GM12891 (cell line): ENCODE results near the gene SATB2.

ENCODE experiments used
- DNase-seq: peaks from one replicate; pipeline ENCODE4 v3.0.0; 2011; ENCODE audit warnings: low spot score; ENCODE audit not compliant: insufficient read length
- FAIRE-seq: peaks from 2 replicates; lab custom pipeline; 2011; peaks lifted over from hg19 to GRCh38; lab: Jason Lieb, UNC
- PAX5 ChIP-seq: IDR thresholded peaks from 2 replicates; pipeline ENCODE4 v1.6.1; 2011; ENCODE audit warnings: low read length, moderate library complexity, mild to moderate bottlenecking; ENCODE audit not compliant: insufficient read depth, severe bottlenecking
- POLR2A ChIP-seq: IDR thresholded peaks from 2 replicates; pipeline ENCODE4 v1.6.1; 2011; ENCODE audit warnings: low read depth, low read length, control low read depth
- POLR2AphosphoS5 ChIP-seq: IDR thresholded peaks from 2 replicates; pipeline ENCODE4 v1.6.1; 2011; ENCODE audit warnings: low read depth, low read length, control low read depth
- POU2F2 ChIP-seq: IDR thresholded peaks from 2 replicates; pipeline ENCODE4 v1.6.1; 2011; ENCODE audit warnings: low read depth, mild to moderate bottlenecking, control low read depth, low read length, moderate library complexity
- SPI1 ChIP-seq: IDR thresholded peaks from 2 replicates; pipeline ENCODE4 v1.6.1; 2011; ENCODE audit warnings: low read depth, low read length, control low read depth
- TAF1 ChIP-seq: IDR thresholded peaks from 2 replicates; pipeline ENCODE4 v1.6.1; 2011; ENCODE audit warnings: low read depth, low read length, control low read depth

The SATB2 gene

DNA sequence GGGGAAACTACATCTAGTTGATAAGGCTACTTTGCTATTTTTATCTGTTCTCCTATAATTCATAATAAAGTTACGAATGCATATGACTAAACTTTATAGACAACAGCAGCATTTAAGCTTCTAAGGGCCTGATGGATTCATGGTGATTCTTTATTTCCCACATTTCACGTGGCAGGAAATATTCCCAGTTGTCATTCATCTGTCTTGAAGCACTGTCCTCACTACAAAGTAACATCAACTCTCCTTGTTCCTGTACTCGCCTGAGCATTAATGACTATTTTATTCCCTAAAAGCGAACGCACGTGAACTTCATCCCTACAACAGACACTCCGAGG, 2.6 kb downstream of the SATB2 start:
- TF ChIP-seq POU2F2, result no peak
- TF ChIP-seq POLR2A, result no peak
- TF ChIP-seq PAX5, result no peak
- TF ChIP-seq TAF1, result no peak
- DNase-seq (no peak), FAIRE-seq (no peak)

DNA sequence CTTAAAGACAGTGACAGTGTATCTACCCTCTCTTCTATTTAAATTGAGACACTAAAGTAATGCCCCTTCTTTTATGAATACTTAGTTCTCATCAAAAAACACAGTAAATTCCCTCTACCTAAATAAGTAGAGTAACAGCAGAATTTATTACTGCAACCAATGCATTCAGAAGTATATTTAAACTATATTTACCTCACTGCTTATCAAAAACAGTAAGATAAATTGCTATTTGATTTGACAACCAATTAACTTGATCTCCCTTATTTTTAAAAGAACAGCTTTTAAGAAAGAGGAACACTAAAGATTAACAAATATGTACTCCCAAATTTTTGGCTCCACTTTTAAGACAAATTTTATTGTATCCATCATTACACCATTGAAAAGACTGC, 4.8 kb downstream of the SATB2 start:
- no peak for DNase-seq
- FAIRE-seq, result no peak
- TF ChIP-seq SPI1 (no peak), POLR2AphosphoS5 (no peak), TAF1 (no peak), POU2F2 (no peak), PAX5 (no peak), POLR2A (no peak)

DNA sequence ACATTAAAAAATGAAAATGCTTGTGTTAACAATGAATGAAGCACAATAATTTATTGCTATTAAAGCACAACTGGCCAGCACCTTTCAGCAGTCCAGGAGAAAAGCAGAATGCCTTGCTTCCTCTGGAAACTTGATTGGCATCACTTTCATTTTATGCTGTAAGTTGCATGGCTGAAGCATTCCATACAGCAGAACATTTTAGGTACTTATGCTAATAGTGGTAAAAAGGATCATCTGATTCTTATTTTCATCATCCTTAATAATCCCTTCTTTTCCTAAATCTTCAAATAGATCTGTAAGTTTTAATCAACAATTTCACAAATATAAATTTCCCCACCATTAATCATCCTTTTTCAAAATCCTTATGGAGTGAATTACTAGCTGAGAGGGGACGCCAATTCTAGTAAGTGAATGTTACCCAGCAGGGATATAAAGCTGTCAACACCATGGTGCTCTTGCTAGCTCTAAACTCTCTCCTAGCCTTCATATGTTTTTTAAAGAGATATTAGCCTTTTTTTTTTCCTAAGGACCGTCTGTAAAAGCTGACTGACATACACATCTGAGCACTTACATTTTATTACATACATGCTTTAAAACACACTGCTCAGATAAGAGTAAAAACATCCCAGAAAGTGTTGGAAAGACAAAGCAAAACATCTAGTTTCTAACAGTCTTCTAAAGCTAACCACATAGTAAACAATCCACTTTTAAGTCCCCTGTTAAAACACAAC, 5.3 kb downstream of the SATB2 start:
- DNase-seq (no peak), FAIRE-seq (no peak)
- TF ChIP-seq POLR2AphosphoS5 (no peak), POU2F2 (no peak), SPI1 (no peak), TAF1 (no peak), POLR2A (no peak), PAX5 (no peak)

DNA sequence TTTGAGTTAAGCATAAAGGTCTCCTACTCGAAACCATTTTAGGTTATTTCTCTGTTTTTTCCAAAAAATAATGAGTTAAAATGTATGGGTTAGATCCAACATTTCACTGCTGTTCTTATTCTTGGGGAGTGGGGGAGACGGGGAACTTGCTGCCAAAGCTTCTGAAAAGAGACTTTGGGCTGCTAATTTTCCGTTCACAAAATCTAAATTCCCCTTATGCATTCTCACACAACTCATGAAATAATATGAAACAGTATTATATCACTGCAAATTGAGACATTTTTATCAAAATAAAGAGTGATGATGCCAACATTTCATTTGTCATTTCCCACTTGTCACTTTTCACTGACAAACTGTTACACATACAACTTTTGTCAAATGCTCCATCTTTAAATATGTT, 7.8 kb downstream of the SATB2 start:
- TF ChIP-seq PAX5 (no peak), POU2F2 (no peak), POLR2AphosphoS5 (no peak), TAF1 (no peak), SPI1 (no peak), POLR2A (no peak)
- FAIRE-seq (no peak), DNase-seq (no peak)

DNA sequence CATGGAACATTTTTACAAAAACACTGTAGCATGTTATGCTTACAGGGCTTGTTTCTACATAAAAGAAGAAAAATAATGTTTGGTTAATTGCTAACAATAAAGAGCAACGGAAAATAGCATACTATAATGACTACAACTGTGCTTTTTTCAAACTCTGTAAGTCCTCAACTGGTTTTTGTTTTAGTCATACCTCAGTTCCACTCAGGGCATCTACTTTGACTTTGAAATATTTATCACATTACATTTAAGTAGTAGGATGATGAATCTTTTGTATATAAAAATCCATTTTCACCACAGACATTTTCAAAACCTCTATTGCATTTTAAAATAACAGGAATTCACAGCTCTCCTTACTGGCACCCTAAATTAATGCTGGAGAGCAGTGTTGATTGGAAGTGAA, 8.3 kb downstream of the SATB2 start:
- TF ChIP-seq SPI1 (no peak), PAX5 (no peak), POU2F2 (no peak), POLR2AphosphoS5 (no peak), TAF1 (no peak), POLR2A (no peak)
- FAIRE-seq, result no peak

DNA sequence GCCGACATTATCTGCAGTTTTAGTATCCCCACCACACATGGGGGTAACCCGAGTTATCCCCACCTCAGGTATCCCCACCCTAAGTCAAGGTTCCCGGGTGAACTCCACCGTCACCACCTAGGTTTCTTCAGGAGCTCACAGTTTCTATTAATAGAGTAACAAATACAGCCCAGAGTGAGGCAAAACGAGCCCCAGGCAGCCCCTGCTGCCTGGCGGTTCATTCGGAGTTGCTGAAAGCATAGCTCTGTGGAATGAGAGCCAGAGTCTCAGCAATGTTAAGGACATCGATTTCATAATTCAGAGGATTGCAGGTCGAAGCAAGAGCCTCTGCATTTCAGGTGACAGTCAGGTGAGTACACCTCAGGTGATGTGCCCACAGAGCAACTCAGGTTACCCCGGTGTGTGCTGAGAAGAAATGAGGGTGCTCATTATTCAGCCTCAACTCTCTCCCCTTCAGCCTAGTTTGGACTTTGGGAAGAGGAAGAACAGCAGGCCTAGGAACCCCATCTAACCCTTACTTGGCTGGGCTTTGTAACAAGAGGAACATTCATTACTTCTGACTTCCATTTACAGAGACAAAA, 10.7 kb downstream of the SATB2 start:
- FAIRE-seq, result no peak
- TF ChIP-seq POLR2AphosphoS5 (no peak), PAX5 (no peak), SPI1 (no peak), TAF1 (no peak), POLR2A (no peak), POU2F2 (no peak)
- no peak for DNase-seq

More for the DNA sequence above, 8.3 kb downstream of the SATB2 start:
- DNase-seq, result no peak

DNA sequence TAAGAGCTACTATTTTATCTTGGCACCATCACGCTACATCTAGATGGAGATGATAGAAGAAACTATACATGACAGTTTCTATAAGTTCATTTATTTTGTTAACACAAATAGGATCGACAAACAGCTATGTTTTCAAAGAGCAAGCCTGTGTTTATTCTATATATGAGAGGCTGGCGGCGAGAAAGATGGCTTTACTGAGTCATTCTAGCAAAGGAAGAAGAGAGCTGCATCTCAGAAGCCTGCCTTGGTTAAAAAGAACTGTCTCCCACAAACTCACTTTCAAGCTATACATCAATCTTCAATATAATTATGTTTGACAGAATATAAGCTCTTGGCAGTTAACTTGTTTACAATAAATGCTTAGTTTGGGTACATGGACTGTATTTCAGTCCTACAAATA, 13.0 kb downstream of the SATB2 start:
- DNase-seq (no peak), FAIRE-seq (no peak)
- no peak for TF ChIP-seq PAX5
- TF ChIP-seq POLR2A, result no peak
- no peak for TF ChIP-seq POLR2AphosphoS5
- TF ChIP-seq TAF1, result no peak
- no peak for TF ChIP-seq POU2F2
- no peak for TF ChIP-seq SPI1

DNA sequence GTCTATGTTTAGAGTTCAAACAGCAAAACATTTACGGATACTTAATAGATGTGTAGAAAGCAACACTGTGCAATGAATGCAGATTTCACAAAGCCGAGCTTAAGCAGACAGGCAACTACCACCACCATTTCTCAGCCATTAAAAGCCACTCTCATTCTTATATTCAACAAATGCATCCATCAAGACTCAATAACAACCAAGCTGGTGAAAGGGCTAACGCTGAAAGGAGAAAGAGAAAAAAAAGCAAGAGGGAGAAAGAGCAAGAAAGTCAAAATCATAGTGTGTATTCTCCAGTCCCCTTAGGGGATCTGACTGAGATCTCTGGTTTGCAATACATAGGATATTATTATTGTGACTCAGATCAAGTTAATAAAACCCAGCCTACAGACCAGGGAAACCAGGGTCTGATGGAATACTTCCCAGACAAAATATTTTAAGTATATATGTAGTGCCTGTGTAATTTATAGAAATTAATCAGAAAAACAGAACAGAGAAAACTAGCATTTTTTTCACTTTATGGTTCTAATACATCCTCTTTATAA, 14.1 kb downstream of the SATB2 start:
- FAIRE-seq, result no peak
- no peak for DNase-seq
- no peak for TF ChIP-seq POLR2A
- TF ChIP-seq TAF1, result no peak
- no peak for TF ChIP-seq POU2F2
- TF ChIP-seq SPI1, result no peak
- TF ChIP-seq POLR2AphosphoS5, result no peak
- TF ChIP-seq PAX5, result no peak

DNA sequence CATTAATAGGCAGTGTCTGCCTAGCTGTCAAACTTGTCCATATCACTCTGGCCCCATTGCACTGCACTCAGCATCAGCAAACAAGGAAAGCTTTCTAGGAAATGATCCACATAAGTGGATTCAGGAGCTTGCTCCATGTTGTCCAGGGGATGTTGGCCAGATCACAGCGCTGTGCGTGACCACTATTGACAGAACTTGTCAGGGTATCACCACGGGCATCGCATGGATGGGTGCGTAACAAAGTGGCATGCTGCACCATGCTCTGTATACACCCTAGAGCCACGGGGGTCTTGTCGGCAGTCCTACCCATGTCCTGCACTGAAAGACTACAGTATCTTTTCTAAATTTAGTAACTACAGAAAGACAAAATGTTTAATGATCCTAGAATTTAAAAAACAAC, 15.6 kb downstream of the SATB2 start:
- DNase-seq (no peak), FAIRE-seq (no peak)
- no peak for TF ChIP-seq SPI1
- no peak for TF ChIP-seq POLR2A
- no peak for TF ChIP-seq POLR2AphosphoS5
- no peak for TF ChIP-seq TAF1
- TF ChIP-seq POU2F2, result no peak
- no peak for TF ChIP-seq PAX5

DNA sequence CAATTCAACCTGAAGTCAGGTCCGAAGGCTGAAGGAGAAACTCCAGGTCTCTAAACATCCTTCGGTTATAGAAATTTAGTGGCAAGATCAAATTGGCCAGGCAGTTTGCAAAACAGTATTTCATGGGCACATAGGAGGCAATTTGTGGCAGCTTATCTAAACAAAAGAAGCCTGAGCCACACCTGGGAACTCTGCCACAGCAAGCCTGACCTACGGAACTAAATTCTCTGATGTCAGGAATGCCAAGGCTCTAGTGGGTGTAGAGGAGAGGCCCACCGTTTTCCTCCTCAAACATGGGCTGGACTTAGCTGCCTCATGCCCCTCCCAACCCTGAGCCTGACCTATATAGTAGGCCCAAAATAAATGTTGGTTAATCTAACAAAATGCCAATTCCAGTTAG, 16.0 kb downstream of the SATB2 start:
- FAIRE-seq (no peak), DNase-seq (no peak)
- no peak for TF ChIP-seq TAF1
- no peak for TF ChIP-seq SPI1
- TF ChIP-seq POLR2A, result no peak
- TF ChIP-seq POU2F2, result no peak
- TF ChIP-seq PAX5, result no peak
